Measurements from ENCODE around the gene SPDYE16. TPM values are rescaled to one million over a fixed set of nuclear protein-coding genes. Genes with fewer than 3 reads are reported as not detected.
"Not testable (repeated sequence)": the region's sequence is repeated elsewhere in the genome, so short reads cannot be mapped to it uniquely, and the experiment has no call there.

The SPDYE16 gene
- total RNA-seq, 1 experiment from 2014 or later, result not detected

DNA sequence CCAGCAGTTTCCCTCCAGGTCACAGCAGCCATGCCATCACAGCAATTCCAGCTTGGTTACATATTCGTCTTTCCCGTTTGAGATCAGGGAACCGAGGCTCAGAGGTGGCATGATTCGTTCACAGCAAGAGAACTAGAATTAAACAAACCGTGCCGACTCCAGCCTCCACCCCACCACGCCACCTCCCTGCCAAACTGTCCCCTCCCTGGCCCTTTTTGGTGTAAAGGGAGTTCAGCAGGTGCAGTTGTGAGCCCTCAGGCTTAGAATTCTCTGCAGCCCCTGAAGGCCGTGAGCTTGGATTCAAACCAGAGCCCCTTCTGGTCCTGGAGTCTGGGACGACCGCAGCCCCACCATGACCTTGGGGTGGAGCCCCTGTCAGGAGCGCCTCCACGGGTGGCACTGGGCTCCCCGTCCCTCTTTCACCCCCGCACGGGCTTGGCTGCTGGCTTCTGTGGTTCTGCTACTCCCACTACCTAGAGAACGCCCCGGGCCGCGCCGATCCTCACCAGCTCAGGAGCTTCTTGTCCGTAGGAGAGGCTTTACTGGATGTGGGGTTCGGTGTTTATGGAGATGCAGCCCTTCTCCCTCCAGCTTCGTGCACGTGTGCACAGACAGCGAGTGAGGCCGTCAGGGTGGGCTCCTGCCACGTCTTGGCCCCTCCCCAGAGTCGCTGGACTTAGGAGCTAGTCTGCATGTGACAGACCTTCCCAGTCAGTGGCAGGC lies 43.7 kb downstream of the SPDYE16 start:
- not testable (repeated sequence) for H3K27me3 ChIP-seq (ENCODE audit: insufficient read depth, low read length); H2BK20ac ChIP-seq (ENCODE audit: low read depth, low read length, poor library complexity, severe bottlenecking); H3K14ac ChIP-seq (ENCODE audit: insufficient read depth, low read length); H3K56ac ChIP-seq (ENCODE audit: insufficient read length, low read depth, low read length); H3T11ph ChIP-seq (ENCODE audit: low read length); H3K4ac ChIP-seq (ENCODE audit: low read depth, low read length); H2AK5ac ChIP-seq (ENCODE audit: insufficient read length, low read length); H3K9me3 ChIP-seq (ENCODE audit: control insufficient read depth, low read depth, low read length); H3K23ac ChIP-seq (ENCODE audit: insufficient read length, low read depth, low read length); H2BK5ac ChIP-seq (ENCODE audit: insufficient read length, low read length); H2BK120ac ChIP-seq (ENCODE audit: low read depth, low read length, poor library complexity, severe bottlenecking); H3K23me2 ChIP-seq (ENCODE audit: insufficient read length, low read depth, low read length, poor library complexity, severe bottlenecking); H3K79me2 ChIP-seq (ENCODE audit: insufficient read depth, low read length); H2AFZ ChIP-seq (ENCODE audit: low read length); H4K8ac ChIP-seq (replicated peaks; ENCODE audit: insufficient read length, low read depth, low read length); H3K9me3 Mint-ChIP-seq; H3K27ac Mint-ChIP-seq; H4K5ac ChIP-seq (ENCODE audit: insufficient read length, low read depth, low read length); H3K27me3 Mint-ChIP-seq (ENCODE audit: low read depth); H3K4me2 ChIP-seq (ENCODE audit: insufficient read depth, insufficient read length, low read length); H2BK12ac ChIP-seq (ENCODE audit: insufficient read length, low read depth, low read length); H3K4me1 ChIP-seq (ENCODE audit: insufficient read depth, low read length); H2BK15ac ChIP-seq (ENCODE audit: low read depth, low read length); H3K4me1 Mint-ChIP-seq; H3K4me3 Mint-ChIP-seq; H3K27ac ChIP-seq (ENCODE audit: insufficient read length, low read depth, low read length); H3K18ac ChIP-seq (ENCODE audit: insufficient read length, low read depth, low read length); H4K20me1 ChIP-seq (ENCODE audit: control insufficient read depth, insufficient read depth, insufficient read length); H3K9ac ChIP-seq (ENCODE audit: extremely low read depth, insufficient read length, low read length); H3K79me1 ChIP-seq (ENCODE audit: insufficient read depth, low read depth, low read length, poor library complexity, severe bottlenecking); H4K91ac ChIP-seq (ENCODE audit: insufficient read length, low read depth, low read length)
- peak; percentile 14 for DNase-seq
- WGBS (ENCODE audit: extremely low coverage, insufficient read length, low lambda C conversion rate), result no CpG with 5 or more reads among the region's 28 CpGs
- peaks cover 0 to 13% (median 0%) of the 10 kb centered on the region in 3 experiments; a peak in 4 of 7 replicates for H3K36me3 Mint-ChIP-seq (ENCODE audit: insufficient read depth in 1 of 3, low read depth in 3 of 3)

DNA sequence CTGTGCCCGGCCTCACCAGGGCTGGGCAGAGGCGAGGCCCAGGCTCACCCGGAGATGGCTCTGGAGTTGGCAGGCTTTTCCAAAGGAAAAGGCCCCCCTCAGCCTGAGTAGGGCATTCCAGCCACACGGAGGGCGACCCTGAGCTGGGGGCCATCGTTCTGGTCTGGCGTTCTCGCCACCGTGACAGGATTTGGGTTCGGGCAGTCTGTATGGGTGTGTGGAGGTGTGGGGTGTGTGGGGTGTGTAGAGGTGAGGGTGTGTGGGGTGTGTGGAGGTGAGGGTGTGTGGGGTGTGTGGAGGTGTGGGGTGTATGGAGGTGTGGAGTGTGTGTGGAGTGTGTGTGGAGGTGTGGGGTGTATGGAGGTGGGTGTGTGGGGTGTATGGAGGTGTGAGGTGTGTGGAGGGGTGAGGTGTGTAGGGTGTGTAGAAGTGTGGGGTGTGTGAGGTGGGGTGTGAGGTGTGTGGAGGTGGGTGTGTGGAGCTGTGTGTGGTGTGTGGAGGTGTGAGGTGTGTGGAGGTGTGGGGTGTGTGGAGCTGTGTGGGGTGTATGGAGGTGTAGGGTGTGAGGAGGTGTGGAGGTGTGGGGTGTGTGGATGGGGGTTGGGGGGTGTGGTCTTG lies 44.4 kb downstream of the SPDYE16 start:
- not testable (repeated sequence) for H3K4ac ChIP-seq (ENCODE audit: low read depth, low read length); H3K4me1 Mint-ChIP-seq; H3K14ac ChIP-seq (ENCODE audit: insufficient read depth, low read length); H3K9me3 ChIP-seq (ENCODE audit: control insufficient read depth, low read depth, low read length); H3K4me3 Mint-ChIP-seq; H4K8ac ChIP-seq (replicated peaks; ENCODE audit: insufficient read length, low read depth, low read length); DNase-seq; H4K20me1 ChIP-seq (ENCODE audit: control insufficient read depth, insufficient read depth, insufficient read length); H3K27ac ChIP-seq (ENCODE audit: insufficient read length, low read depth, low read length); H3K23ac ChIP-seq (ENCODE audit: insufficient read length, low read depth, low read length); H3K79me1 ChIP-seq (ENCODE audit: insufficient read depth, low read depth, low read length, poor library complexity, severe bottlenecking); H3T11ph ChIP-seq (ENCODE audit: low read length); H2AK5ac ChIP-seq (ENCODE audit: insufficient read length, low read length); H3K27me3 Mint-ChIP-seq (ENCODE audit: low read depth); H2AFZ ChIP-seq (ENCODE audit: low read length); H2BK120ac ChIP-seq (ENCODE audit: low read depth, low read length, poor library complexity, severe bottlenecking); H3K4me1 ChIP-seq (ENCODE audit: insufficient read depth, low read length); H3K56ac ChIP-seq (ENCODE audit: insufficient read length, low read depth, low read length); H3K27ac Mint-ChIP-seq; H3K23me2 ChIP-seq (ENCODE audit: insufficient read length, low read depth, low read length, poor library complexity, severe bottlenecking); H3K9me3 Mint-ChIP-seq; H2BK5ac ChIP-seq (ENCODE audit: insufficient read length, low read length); H3K18ac ChIP-seq (ENCODE audit: insufficient read length, low read depth, low read length); H3K27me3 ChIP-seq (ENCODE audit: insufficient read depth, low read length); H2BK15ac ChIP-seq (ENCODE audit: low read depth, low read length); H3K79me2 ChIP-seq (ENCODE audit: insufficient read depth, low read length); H2BK20ac ChIP-seq (ENCODE audit: low read depth, low read length, poor library complexity, severe bottlenecking); H3K4me2 ChIP-seq (ENCODE audit: insufficient read depth, insufficient read length, low read length); H3K9ac ChIP-seq (ENCODE audit: extremely low read depth, insufficient read length, low read length); H4K91ac ChIP-seq (ENCODE audit: insufficient read length, low read depth, low read length); H2BK12ac ChIP-seq (ENCODE audit: insufficient read length, low read depth, low read length); H4K5ac ChIP-seq (ENCODE audit: insufficient read length, low read depth, low read length)
- no CpG with 5 or more reads among the region's 10 CpGs for WGBS (ENCODE audit: extremely low coverage, insufficient read length, low lambda C conversion rate)
- peaks cover 0 to 13% (median 0%) of the 10 kb centered on the region in 3 experiments; a peak in 4 of 7 replicates for H3K36me3 Mint-ChIP-seq (ENCODE audit: insufficient read depth in 1 of 3, low read depth in 3 of 3)
